ENCODE measurements around the gene RAPGEF2. TPM values are rescaled to one million over a fixed set of nuclear protein-coding genes. Genes with fewer than 3 reads are reported as not detected.

The RAPGEF2 gene
- total RNA-seq, 1 experiment from 2014 or later = 37.1 TPM

GRCh38 chr4:159308566-159309340 is 205.9 kb downstream of the RAPGEF2 start:
- no peak overlapping the region for H3K4me3 Mint-ChIP-seq

More at GRCh38 chr4:159308566-159309340, 205.9 kb downstream of the RAPGEF2 start:
- H3K79me1 ChIP-seq (ENCODE audit: insufficient read depth, low read depth, low read length, poor library complexity, severe bottlenecking) = no peaks in the 10 kb centered on the region
- H3K36me3 Mint-ChIP-seq (ENCODE audit: insufficient read depth in 1 of 3, low read depth in 3 of 3) = peaks cover 0 to 5% (median 4%) of the 10 kb centered on the region in 3 experiments; a peak in 3 of 7 replicates
- H3K27me3 Mint-ChIP-seq (ENCODE audit: low read depth) = no peaks in the 10 kb centered on the region
- no peak overlapping the region for H3K14ac ChIP-seq (ENCODE audit: insufficient read depth, low read length)
- no peak overlapping the region for H3K27ac ChIP-seq (ENCODE audit: insufficient read length, low read depth, low read length)
- H2AK5ac ChIP-seq (ENCODE audit: insufficient read length, low read length) = no peak overlapping the region
- no peak overlapping the region for H4K91ac ChIP-seq (ENCODE audit: insufficient read length, low read depth, low read length)
- H2BK12ac ChIP-seq (ENCODE audit: insufficient read length, low read depth, low read length) = no peak overlapping the region
- H3K9me3 Mint-ChIP-seq = no peaks in the 10 kb centered on the region
- peaks cover 2% of the 10 kb centered on the region; the same call in 1 of the 2 replicates for H3K4me1 ChIP-seq (ENCODE audit: insufficient read depth, low read length)
- no peak overlapping the region for H4K5ac ChIP-seq (ENCODE audit: insufficient read length, low read depth, low read length)
- no peaks in the 10 kb centered on the region for H3K9me3 ChIP-seq (ENCODE audit: control insufficient read depth, low read depth, low read length)
- H4K20me1 ChIP-seq (ENCODE audit: control insufficient read depth, insufficient read depth, insufficient read length) = no peaks in the 10 kb centered on the region
- no peak overlapping the region for H2BK20ac ChIP-seq (ENCODE audit: low read depth, low read length, poor library complexity, severe bottlenecking)
- H4K8ac ChIP-seq (replicated peaks; ENCODE audit: insufficient read length, low read depth, low read length) = no peak overlapping the region
- DNase-seq = no peak
- no peak overlapping the region for H2BK15ac ChIP-seq (ENCODE audit: low read depth, low read length)
- H3K23ac ChIP-seq (ENCODE audit: insufficient read length, low read depth, low read length) = no peak overlapping the region
- H3K27me3 ChIP-seq (ENCODE audit: insufficient read depth, low read length) = no peaks in the 10 kb centered on the region
- no peak overlapping the region for H3K56ac ChIP-seq (ENCODE audit: insufficient read length, low read depth, low read length)
- no peak overlapping the region for H2BK120ac ChIP-seq (ENCODE audit: low read depth, low read length, poor library complexity, severe bottlenecking)
- no peaks in the 10 kb centered on the region for H3K23me2 ChIP-seq (ENCODE audit: insufficient read length, low read depth, low read length, poor library complexity, severe bottlenecking)
- peak overlapping the region; percentile 0 to 87 (median 67); a peak in 5 of 7 replicates for H3K27ac Mint-ChIP-seq
- H3K4me1 Mint-ChIP-seq = peaks cover 18 to 20% of the 10 kb centered on the region in 2 experiments
- no peak overlapping the region for H3K4me2 ChIP-seq (ENCODE audit: insufficient read depth, insufficient read length, low read length)
- H3K4ac ChIP-seq (ENCODE audit: low read depth, low read length) = no peak overlapping the region
- H2BK5ac ChIP-seq (ENCODE audit: insufficient read length, low read length) = no peak overlapping the region
- no peak overlapping the region for H2AFZ ChIP-seq (ENCODE audit: low read length)
- WGBS (ENCODE audit: extremely low coverage, insufficient read length, low lambda C conversion rate) = no CpG with 5 or more reads among the region's 4 CpGs
- no peak overlapping the region for H3T11ph ChIP-seq (ENCODE audit: low read length)
- H3K79me2 ChIP-seq (ENCODE audit: insufficient read depth, low read length) = no peaks in the 10 kb centered on the region
- no peak for TF ChIP-seq CTCF (conservative IDR thresholded peaks at IDR 0.05)
- H3K9ac ChIP-seq (ENCODE audit: extremely low read depth, insufficient read length, low read length) = no peak overlapping the region
- no peak overlapping the region for H3K18ac ChIP-seq (ENCODE audit: insufficient read length, low read depth, low read length)
